ES-I3 (cell line): Measurements from ENCODE around the gene MAP3K2.
"Not testable (repeated sequence)": the region's sequence is repeated elsewhere in the genome, so short reads cannot be mapped to it uniquely, and the experiment has no call there.

Source experiments
- H3K36me3 ChIP-seq: 2 replicates; pipeline ENCODE4 v1.6.1; 2013; ENCODE audit warnings: mild to moderate bottlenecking, low read length, control low read depth, moderate library complexity; ENCODE audit not compliant: insufficient read depth
- H3K4me1 ChIP-seq: 2 replicates; pipeline ENCODE4 v1.6.1; 2013; ENCODE audit warnings: mild to moderate bottlenecking, control low read depth, low read length; ENCODE audit not compliant: insufficient read depth
- H3K9ac ChIP-seq: 2 replicates; pipeline ENCODE4 v1.6.1; 2013; ENCODE audit warnings: low read depth, mild to moderate bottlenecking, low read length, moderate library complexity
- H3K9me3 ChIP-seq: 2 replicates; pipeline ENCODE4 v1.6.1; 2013; ENCODE audit warnings: mild to moderate bottlenecking, low read length, moderate library complexity; ENCODE audit not compliant: control insufficient read depth, insufficient read depth

The MAP3K2 gene

GRCh38 chr2:127361929-127362885, 25.6 kb downstream of the MAP3K2 start:
- no peaks in the 10 kb centered on the region for H3K36me3 ChIP-seq
- H3K9me3 ChIP-seq: no peaks in the 10 kb centered on the region
- no peak overlapping the region for H3K9ac ChIP-seq
- peaks cover 19% of the 10 kb centered on the region for H3K4me1 ChIP-seq

DNA sequence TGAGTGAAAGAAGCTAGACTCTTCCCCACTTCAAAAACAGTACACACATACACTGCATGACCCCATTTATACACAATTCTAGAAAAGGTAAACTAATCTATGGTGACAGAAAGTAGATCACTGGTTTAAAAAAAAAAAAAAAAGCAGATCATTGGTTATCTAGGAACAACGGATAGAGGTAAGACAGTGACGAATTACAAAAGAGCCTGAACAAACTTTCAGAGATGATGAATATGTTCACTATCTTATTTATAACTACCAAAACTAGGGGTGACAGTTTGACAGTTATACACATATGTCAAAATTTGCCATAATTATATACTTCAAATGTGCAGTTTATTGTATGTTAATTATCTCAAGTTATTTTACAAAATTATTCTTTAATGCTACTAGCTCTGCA, 27.5 kb downstream of the MAP3K2 start:
- no peaks in the 10 kb centered on the region for H3K9me3 ChIP-seq
- no peak overlapping the region for H3K9ac ChIP-seq
- H3K36me3 ChIP-seq: no peaks in the 10 kb centered on the region
- H3K4me1 ChIP-seq: peaks cover 13% of the 10 kb centered on the region

- no peaks in the 10 kb centered on the region for H3K9me3 ChIP-seq
- no peaks in the 10 kb centered on the region for H3K36me3 ChIP-seq
- H3K9ac ChIP-seq: no peak overlapping the region
- peaks cover 13% of the 10 kb centered on the region for H3K4me1 ChIP-seq
Measured at GRCh38 chr2:127359520-127359919, 28.3 kb downstream of the MAP3K2 start.

GRCh38 chr2:127358971-127359370, 28.8 kb downstream of the MAP3K2 start:
- Histone ChIP-seq H3K9ac (no peak overlapping the region), H3K4me1 (peaks cover 8% of the 10 kb centered on the region), H3K9me3 (no peaks in the 10 kb centered on the region), H3K36me3 (no peaks in the 10 kb centered on the region)

DNA sequence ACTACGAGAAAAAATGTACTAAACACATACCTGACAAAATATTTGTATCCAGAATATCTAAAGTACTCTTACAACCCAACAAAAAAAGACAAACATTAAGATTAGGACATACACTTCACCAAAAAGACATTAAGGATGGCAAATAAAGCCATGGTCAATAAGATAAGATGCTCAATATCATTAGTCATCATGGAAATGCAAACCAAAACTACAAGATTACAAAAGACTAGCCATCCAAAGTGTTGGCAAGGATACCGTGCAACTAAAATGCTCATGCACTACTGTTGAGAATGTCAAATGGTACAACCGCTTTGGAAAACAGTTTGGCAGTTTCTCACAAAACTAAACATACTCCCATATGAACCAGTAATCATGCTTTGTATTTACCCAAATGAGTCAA, 29.7 kb downstream of the MAP3K2 start:
- Histone ChIP-seq H3K36me3 (no peaks in the 10 kb centered on the region), H3K4me1 (peaks cover 6% of the 10 kb centered on the region), H3K9ac (no peak overlapping the region), H3K9me3 (no peaks in the 10 kb centered on the region)

- no peaks in the 10 kb centered on the region for H3K9me3 ChIP-seq
- H3K36me3 ChIP-seq: no peaks in the 10 kb centered on the region
- H3K4me1 ChIP-seq: peaks cover 6% of the 10 kb centered on the region
- H3K9ac ChIP-seq: no peak overlapping the region
Measured at GRCh38 chr2:127357591-127357990, 30.2 kb downstream of the MAP3K2 start.

GRCh38 chr2:127356531-127356930, 31.2 kb downstream of the MAP3K2 start:
- Histone ChIP-seq H3K4me1 (peaks cover 6% of the 10 kb centered on the region), H3K36me3 (no peaks in the 10 kb centered on the region), H3K9ac (no peak overlapping the region), H3K9me3 (no peaks in the 10 kb centered on the region)

DNA sequence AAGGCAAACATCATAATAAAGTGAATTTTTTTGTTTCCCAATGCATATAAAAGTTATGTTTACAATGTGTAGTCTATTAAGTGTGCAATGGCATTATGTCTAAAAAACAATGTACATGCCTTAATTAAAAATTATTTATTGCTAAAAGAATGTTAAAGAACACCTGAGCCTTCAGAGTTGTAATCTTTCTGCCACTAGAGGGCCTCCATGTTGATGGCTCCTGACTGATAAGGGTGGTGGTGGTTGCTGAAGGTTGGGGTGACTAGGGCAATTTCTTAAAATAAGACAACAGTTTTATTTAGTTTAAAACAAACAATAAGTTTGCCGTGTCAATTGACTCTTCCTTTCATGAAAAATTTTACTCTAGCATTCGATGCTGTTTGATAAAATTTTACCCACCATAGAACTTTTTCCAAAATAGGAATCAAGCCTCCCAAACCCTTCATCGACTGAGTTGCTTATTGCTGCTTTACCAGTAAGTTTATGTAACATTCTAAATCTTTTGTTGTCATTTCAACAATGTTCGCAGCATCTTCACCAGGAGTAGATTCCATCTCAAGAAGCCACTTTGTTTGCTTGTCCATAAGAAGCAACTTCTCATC, 32.3 kb downstream of the MAP3K2 start:
- no peaks in the 10 kb centered on the region for H3K36me3 ChIP-seq
- H3K9ac ChIP-seq: no peak overlapping the region
- no peaks in the 10 kb centered on the region for H3K9me3 ChIP-seq
- peaks cover 6% of the 10 kb centered on the region for H3K4me1 ChIP-seq

DNA sequence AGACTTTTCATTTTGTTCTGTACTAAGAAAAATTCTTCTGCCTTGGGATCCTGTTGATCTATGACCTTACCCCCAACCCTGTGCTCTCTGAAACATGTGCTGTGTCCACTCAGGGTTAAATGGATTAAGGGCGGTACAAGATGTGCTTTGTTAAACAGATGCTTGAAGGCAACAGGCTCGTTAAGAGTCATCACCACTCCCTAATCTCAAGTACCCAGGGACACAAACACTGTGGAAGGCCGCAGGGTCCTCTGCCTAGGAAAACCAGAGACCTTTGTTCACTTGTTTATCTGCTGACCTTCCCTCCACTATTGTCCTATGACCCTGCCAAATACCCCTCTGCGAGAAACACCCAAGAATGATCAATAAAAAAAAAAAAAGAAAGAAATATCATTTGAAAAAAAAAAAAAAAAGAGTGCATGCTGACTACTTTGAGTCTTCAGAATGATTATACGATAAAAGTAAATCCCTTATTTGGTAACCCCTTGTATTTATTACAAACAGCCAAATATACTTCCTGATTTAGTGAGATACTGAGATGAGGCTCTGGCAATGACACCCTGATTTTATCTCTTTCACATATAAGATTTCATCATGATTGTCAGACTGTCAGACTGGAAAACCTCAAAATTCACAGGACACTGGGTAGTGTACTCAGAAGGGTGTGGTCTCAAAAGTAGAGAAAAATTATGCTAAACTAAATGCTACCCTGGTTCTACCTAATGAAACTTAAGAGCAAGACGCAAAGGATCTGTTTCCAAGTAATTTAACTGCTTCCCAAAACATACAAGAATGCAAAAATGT, 33.7 kb downstream of the MAP3K2 start:
- not testable (repeated sequence) for H3K4me1 ChIP-seq, H3K9ac ChIP-seq, H3K9me3 ChIP-seq, H3K36me3 ChIP-seq

DNA sequence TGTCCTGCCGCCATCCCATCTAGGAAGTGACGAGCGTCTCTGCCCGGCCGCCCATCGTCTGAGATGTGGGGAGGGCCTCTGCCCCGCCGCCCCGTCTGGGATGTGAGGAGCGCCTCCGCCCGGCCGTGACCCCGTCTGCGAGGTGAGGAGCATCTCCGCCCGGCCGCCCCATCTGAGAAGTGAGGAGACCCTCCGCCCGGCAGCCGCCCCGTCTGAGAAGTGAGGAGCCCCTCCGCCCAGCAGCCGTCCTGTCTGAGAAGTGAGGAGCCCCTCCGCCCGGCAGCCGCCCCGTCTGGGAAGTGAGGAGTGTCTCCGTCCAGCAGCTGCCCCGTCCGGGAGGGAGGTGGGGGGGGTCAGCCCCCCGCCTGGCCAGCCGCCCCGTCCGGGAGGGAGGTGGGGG, 34.6 kb downstream of the MAP3K2 start:
- H3K9ac ChIP-seq, H3K9me3 ChIP-seq, H3K4me1 ChIP-seq, H3K36me3 ChIP-seq: not testable (repeated sequence)

DNA sequence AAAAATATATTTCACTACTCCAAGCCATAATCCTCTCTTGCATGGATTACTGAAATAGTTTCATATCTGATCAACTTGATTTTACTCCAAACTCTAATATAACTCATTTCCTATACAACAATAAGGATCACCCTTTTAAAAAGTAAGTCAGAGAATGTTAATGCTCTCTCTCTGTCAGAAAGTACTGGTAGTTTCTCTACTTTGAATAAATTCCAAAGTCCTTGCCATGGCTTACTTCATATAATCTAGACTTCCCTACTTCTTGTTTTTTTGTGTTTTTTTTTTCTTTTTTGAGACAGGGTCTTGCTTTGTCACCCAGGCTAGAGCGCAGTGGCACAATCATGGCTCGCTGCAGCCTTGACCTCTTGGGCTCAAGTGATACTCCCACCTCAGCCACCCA, 36.2 kb downstream of the MAP3K2 start:
- Histone ChIP-seq H3K36me3 (no peaks in the 10 kb centered on the region), H3K9ac (no peak overlapping the region), H3K9me3 (no peaks in the 10 kb centered on the region), H3K4me1 (no peaks in the 10 kb centered on the region)

- Histone ChIP-seq H3K36me3 (no peaks in the 10 kb centered on the region), H3K4me1 (no peaks in the 10 kb centered on the region), H3K9me3 (no peaks in the 10 kb centered on the region), H3K9ac (no peak overlapping the region)
Measured at GRCh38 chr2:127348426-127349000, 39.3 kb downstream of the MAP3K2 start.

GRCh38 chr2:127347734-127348392, 39.9 kb downstream of the MAP3K2 start:
- Histone ChIP-seq H3K9me3 (no peaks in the 10 kb centered on the region), H3K9ac (no peak overlapping the region), H3K36me3 (no peaks in the 10 kb centered on the region), H3K4me1 (no peaks in the 10 kb centered on the region)

- Histone ChIP-seq H3K36me3 (no peaks in the 10 kb centered on the region), H3K9ac (no peak overlapping the region), H3K9me3 (no peaks in the 10 kb centered on the region), H3K4me1 (no peaks in the 10 kb centered on the region)
Measured at GRCh38 chr2:127347015-127347414, 40.8 kb downstream of the MAP3K2 start.
